H1 (cell line): ENCODE measurements around the gene GDPD5. TPM values are rescaled to one million over a fixed set of nuclear protein-coding genes. Genes with fewer than 3 reads are reported as not detected.

Experiments used
- CBX5 ChIP-seq: fragments of 300-800, 300-1000 bp; sonication (generic); IDR thresholded peaks from 2 replicates; pipeline ENCODE4 v1.7.1; 2016; ENCODE audit warnings: antibody characterized with exemption, low read length, low read depth
- SP4 ChIP-seq: IDR thresholded peaks from 2 replicates; pipeline ENCODE4 v1.6.1; 2012; ENCODE audit warnings: low read length, inconsistent platforms
- polyA plus RNA-seq, 7 experiments: library from polyadenylated mRNA; depleted of rRNA in 3 of 7; stranded (reverse) in 5 of 7; unstranded in 2 of 7; fragments of >200 nt in 5 of 7; fragments of 200-250 nt in 2 of 7; gene quantifications; 1 replicate in 5 of 7; 2 replicates in 1 of 7; 4 replicates in 1 of 7; pipeline versions ENCODE4 v1.2.1 to v1.2.3, GENCODE V29; 2011 to 2013; ENCODE audit warnings: missing spikeins in 2 of 7, mixed read lengths in 2 of 7
- total RNA-seq: library from RNA; stranded (reverse); fragmentation: NEBNext Ultra II Directional; extraction: Animal tissue kit (Norgen Biotek cat#: 25700); gene quantifications from 2 replicates; pipeline ENCODE4 v1.2.1, GENCODE V29; 2021
- TF ChIP-seq, protein P1 (sequence below): IDR thresholded peaks from 2 replicates; pipeline ENCODE4 v1.6.1; 2011; ENCODE audit warnings: low read length, improper control_type of control experiment

GDPD5 gene
- total and polyA plus RNA-seq, 2 of the 8 experiments (the other 6 are each of a cell fraction or from before 2014, with no cell fraction given) = 7.8 to 8.6 TPM

- TF ChIP-seq CBX5 = no peak
- TF ChIP-seq, protein P1, sequence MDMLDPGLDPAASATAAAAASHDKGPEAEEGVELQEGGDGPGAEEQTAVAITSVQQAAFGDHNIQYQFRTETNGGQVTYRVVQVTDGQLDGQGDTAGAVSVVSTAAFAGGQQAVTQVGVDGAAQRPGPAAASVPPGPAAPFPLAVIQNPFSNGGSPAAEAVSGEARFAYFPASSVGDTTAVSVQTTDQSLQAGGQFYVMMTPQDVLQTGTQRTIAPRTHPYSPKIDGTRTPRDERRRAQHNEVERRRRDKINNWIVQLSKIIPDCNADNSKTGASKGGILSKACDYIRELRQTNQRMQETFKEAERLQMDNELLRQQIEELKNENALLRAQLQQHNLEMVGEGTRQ = no peak
- no peak for TF ChIP-seq SP4
These were observed 2.6 kb downstream of the GDPD5 start (continued) for GRCh38 chr11:75523189-75523588.
